Panc1 (cell line): ENCODE results near the gene RHBDL1. TPM values are rescaled to one million over a fixed set of nuclear protein-coding genes. Genes with fewer than 3 reads are reported as not detected.
A peak's percentile ranks its signal among the peaks of the same experiment; 100 is the strongest.

Source experiments
- ATAC-seq: fragments of 200-7000 bp; cut with Tn5 transposase; 2 replicates; pipeline ENCODE4 v1.9.1; 2020; ENCODE audit warnings: mild to moderate bottlenecking, moderate library complexity
- BruUV-seq: library from RNA; stranded (reverse); fragments of 400-500 nt; replicated peaks from 2 replicates; lab custom pipeline; 2021; lab: Mats Ljungman, UMichigan
- CTCF ChIA-PET: fragments of 300-600 bp; sonication (Branson Sonifier 250); formaldehyde crosslinking; loops from one replicate; lab custom pipeline; 2022; ENCODE audit warnings: antibody characterized with exemption; lab: Charles Lee
- POLR2A ChIA-PET: fragments of 300-600 bp; sonication (Branson Sonifier 250); formaldehyde crosslinking; loops from one replicate; lab custom pipeline; 2022; ENCODE audit warnings: antibody characterized with exemption; lab: Charles Lee
- DNase-seq: peaks from one replicate; pipeline ENCODE4 v3.0.0-alpha.2; 2010; ENCODE audit warnings: low read depth, low spot score
- H3K27ac ChIP-seq: 2 replicates; pipeline ENCODE4 v1.5.1; 2011; ENCODE audit warnings: mild to moderate bottlenecking, low read length, inconsistent platforms
- H3K27me3 ChIP-seq: fragments of 200-500 bp; sonication (Bioruptor generic); 2 replicates; pipeline ENCODE4 v1.6.0; 2014; ENCODE audit warnings: low read length, inconsistent platforms; ENCODE audit not compliant: control insufficient read depth, insufficient read depth
- H3K36me3 ChIP-seq: fragments of 200-500 bp; sonication (Bioruptor generic); 2 replicates; pipeline ENCODE4 v1.5.1; 2014; ENCODE audit warnings: inconsistent platforms, mild to moderate bottlenecking, low read length, moderate library complexity; ENCODE audit not compliant: control insufficient read depth, insufficient read depth
- H3K4me1 ChIP-seq: 2 replicates; pipeline ENCODE4 v1.5.1; 2011; ENCODE audit warnings: inconsistent platforms, mild to moderate bottlenecking, low read length, moderate library complexity; ENCODE audit not compliant: control insufficient read depth, insufficient read depth
- H3K4me3 ChIP-seq, 2 experiments: 2 replicates each; pipeline ENCODE4 v1.5.1; 2011 to 2012; ENCODE audit warnings: low read depth in 2 of 2, low read length in 2 of 2, mild to moderate bottlenecking in 2 of 2, inconsistent platforms in 1 of 2, moderate library complexity in 1 of 2
- H3K9me3 ChIP-seq: fragments of 200-500 bp; sonication (Bioruptor generic); 2 replicates; pipeline ENCODE4 v1.5.1; 2014; ENCODE audit warnings: low read depth, mild to moderate bottlenecking, inconsistent platforms, low read length, moderate library complexity; ENCODE audit not compliant: control insufficient read depth, insufficient read depth
- POLR2AphosphoS5 ChIP-seq: IDR thresholded peaks from 2 replicates; pipeline ENCODE4 v1.6.1; 2012; ENCODE audit warnings: mild to moderate bottlenecking, low read depth, low read length, moderate library complexity
- SIN3A ChIP-seq: IDR thresholded peaks from 2 replicates; pipeline ENCODE4 v1.6.1; 2012; ENCODE audit warnings: low read depth, mild to moderate bottlenecking, low read length, moderate library complexity, borderline replicate concordance; ENCODE audit not compliant: insufficient read depth
- TCF7L2 ChIP-seq: IDR thresholded peaks from 2 replicates; pipeline ENCODE4 v1.6.1; 2011; ENCODE audit warnings: mild to moderate bottlenecking, low read depth, low read length, inconsistent platforms
- in situ Hi-C: cut with HindIII; loops from 2 replicates; pipeline ENCODE4 v1.10.0; 2016; ENCODE audit warnings: low sequenced_read_pairs, low pct_unique_long_range_greater_than_20kb
- intact Hi-C: fragments of 100-400 bp; cut with micrococcal nuclease; formaldehyde crosslinking; loops from one replicate; pipeline ENCODE4 v1.10.0; 2022; ENCODE audit not compliant: unreplicated experiment
- total RNA-seq: library from RNA; stranded (reverse); gene quantifications from one replicate; pipeline ENCODE4 v1.2.1, GENCODE V29; 2021; ENCODE audit not compliant: unreplicated experiment
- TF ChIP-seq, protein P1 (sequence below), 2 experiments: IDR thresholded peaks; 2 replicates each; pipeline ENCODE4 v1.6.1; 2011 to 2012; ENCODE audit warnings: low read depth in 2 of 2, control low read depth in 1 of 2, low read length in 1 of 2, mild to moderate bottlenecking in 1 of 2, moderate library complexity in 1 of 2; ENCODE audit not compliant: insufficient read depth in 1 of 2
- TF ChIP-seq, protein P2 (sequence below): fragments of 450-650 bp; IDR thresholded peaks from 2 replicates; pipeline ENCODE4 v1.5.1; 2017; ENCODE audit warnings: mild to moderate bottlenecking

RHBDL1 gene
- total RNA-seq, 1 experiment from 2014 or later: 6.6 TPM

GRCh38 chr16:707062-707538 lies 31.6 kb downstream of the RHBDL1 start:
- no TSS peak for BruUV-seq
- Histone ChIP-seq H3K4me1 (peaks cover 29% of the 10 kb centered on the region), H3K27me3 (no peaks in the 10 kb centered on the region), H3K4me3 (peak overlapping the region in 1 of 2 experiments; percentile 56; a peak in 1 of 4 replicates), H3K9me3 (no peaks in the 10 kb centered on the region), H3K36me3 (peaks cover 5% of the 10 kb centered on the region; the same call in 1 of the 2 replicates), H3K27ac (no peak overlapping the region)
- ChIA-PET POLR2A (no interaction called here), CTCF (interaction anchor here (0.5 kb wide), 1 partner anchor 36 kb away, joined by 3 read pairs; no protein-coding TSS in a partner anchor)
- in situ Hi-C loops (no loop called here), intact Hi-C loops (no loop called here)
- TF ChIP-seq SIN3A (no peak), POLR2AphosphoS5 (no peak), TCF7L2 (no peak)
- TF ChIP-seq, protein P1, sequence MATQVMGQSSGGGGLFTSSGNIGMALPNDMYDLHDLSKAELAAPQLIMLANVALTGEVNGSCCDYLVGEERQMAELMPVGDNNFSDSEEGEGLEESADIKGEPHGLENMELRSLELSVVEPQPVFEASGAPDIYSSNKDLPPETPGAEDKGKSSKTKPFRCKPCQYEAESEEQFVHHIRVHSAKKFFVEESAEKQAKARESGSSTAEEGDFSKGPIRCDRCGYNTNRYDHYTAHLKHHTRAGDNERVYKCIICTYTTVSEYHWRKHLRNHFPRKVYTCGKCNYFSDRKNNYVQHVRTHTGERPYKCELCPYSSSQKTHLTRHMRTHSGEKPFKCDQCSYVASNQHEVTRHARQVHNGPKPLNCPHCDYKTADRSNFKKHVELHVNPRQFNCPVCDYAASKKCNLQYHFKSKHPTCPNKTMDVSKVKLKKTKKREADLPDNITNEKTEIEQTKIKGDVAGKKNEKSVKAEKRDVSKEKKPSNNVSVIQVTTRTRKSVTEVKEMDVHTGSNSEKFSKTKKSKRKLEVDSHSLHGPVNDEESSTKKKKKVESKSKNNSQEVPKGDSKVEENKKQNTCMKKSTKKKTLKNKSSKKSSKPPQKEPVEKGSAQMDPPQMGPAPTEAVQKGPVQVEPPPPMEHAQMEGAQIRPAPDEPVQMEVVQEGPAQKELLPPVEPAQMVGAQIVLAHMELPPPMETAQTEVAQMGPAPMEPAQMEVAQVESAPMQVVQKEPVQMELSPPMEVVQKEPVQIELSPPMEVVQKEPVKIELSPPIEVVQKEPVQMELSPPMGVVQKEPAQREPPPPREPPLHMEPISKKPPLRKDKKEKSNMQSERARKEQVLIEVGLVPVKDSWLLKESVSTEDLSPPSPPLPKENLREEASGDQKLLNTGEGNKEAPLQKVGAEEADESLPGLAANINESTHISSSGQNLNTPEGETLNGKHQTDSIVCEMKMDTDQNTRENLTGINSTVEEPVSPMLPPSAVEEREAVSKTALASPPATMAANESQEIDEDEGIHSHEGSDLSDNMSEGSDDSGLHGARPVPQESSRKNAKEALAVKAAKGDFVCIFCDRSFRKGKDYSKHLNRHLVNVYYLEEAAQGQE (IDR thresholded peaks at IDR 0.05; ENCODE audit: insufficient read depth in 1 of 2, low read depth in 2 of 2, low read length in 1 of 2): no peak
- TF ChIP-seq, protein P2, sequence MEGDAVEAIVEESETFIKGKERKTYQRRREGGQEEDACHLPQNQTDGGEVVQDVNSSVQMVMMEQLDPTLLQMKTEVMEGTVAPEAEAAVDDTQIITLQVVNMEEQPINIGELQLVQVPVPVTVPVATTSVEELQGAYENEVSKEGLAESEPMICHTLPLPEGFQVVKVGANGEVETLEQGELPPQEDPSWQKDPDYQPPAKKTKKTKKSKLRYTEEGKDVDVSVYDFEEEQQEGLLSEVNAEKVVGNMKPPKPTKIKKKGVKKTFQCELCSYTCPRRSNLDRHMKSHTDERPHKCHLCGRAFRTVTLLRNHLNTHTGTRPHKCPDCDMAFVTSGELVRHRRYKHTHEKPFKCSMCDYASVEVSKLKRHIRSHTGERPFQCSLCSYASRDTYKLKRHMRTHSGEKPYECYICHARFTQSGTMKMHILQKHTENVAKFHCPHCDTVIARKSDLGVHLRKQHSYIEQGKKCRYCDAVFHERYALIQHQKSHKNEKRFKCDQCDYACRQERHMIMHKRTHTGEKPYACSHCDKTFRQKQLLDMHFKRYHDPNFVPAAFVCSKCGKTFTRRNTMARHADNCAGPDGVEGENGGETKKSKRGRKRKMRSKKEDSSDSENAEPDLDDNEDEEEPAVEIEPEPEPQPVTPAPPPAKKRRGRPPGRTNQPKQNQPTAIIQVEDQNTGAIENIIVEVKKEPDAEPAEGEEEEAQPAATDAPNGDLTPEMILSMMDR: no peak
- DNase-seq (no peak), ATAC-seq (peak; percentile 4; the same call in 1 of the 2 replicates)

GRCh38 chr16:708019-708418 lies 32.5 kb downstream of the RHBDL1 start:
- CTCF ChIA-PET: no interaction called here
- in situ Hi-C loops: no loop called here
- TF ChIP-seq, protein P2: no peak
- TF ChIP-seq, protein P1 (IDR thresholded peaks at IDR 0.05; ENCODE audit: insufficient read depth in 1 of 2, low read depth in 2 of 2, low read length in 1 of 2): no peak
- TF ChIP-seq TCF7L2: no peak
- no peak for TF ChIP-seq SIN3A
- no peak for TF ChIP-seq POLR2AphosphoS5

More at GRCh38 chr16:708019-708418, 32.5 kb downstream of the RHBDL1 start:
- intact Hi-C loops: no loop called here
- H3K9me3 ChIP-seq: no peaks in the 10 kb centered on the region
- no peaks in the 10 kb centered on the region for H3K27me3 ChIP-seq
- POLR2A ChIA-PET: no interaction called here
- DNase-seq (no peak), ATAC-seq (no peak)
- H3K4me1 ChIP-seq: peaks cover 29% of the 10 kb centered on the region
- no TSS peak for BruUV-seq
- no peak overlapping the region for H3K4me3 ChIP-seq
- peaks cover 5% of the 10 kb centered on the region; the same call in 1 of the 2 replicates for H3K36me3 ChIP-seq
- H3K27ac ChIP-seq: no peak overlapping the region
